ENCODE measurements around the gene ATP10A.
"Not testable (repeated sequence)": the region's sequence is repeated elsewhere in the genome, so short reads cannot be mapped to it uniquely, and the experiment has no call there.

ATP10A gene

GRCh38 chr15:25858952-25859760, 4.0 kb downstream of the ATP10A start:
- no peak for DNase-seq

- not testable (repeated sequence) for DNase-seq
Measured at GRCh38 chr15:25856059-25856458, 7.1 kb downstream of the ATP10A start.

GRCh38 chr15:25852661-25853524, 10.2 kb downstream of the ATP10A start:
- DNase-seq: no peak

- no peak for DNase-seq
Measured at GRCh38 chr15:25852027-25852426, 11.1 kb downstream of the ATP10A start.

GRCh38 chr15:25850154-25851111, 12.7 kb downstream of the ATP10A start:
- no peak for DNase-seq

- DNase-seq: no peak
Measured at GRCh38 chr15:25849157-25849921, 13.8 kb downstream of the ATP10A start.

- DNase-seq: no peak
Measured at GRCh38 chr15:25848784-25849156, 14.4 kb downstream of the ATP10A start.

- DNase-seq: no peak
Measured at GRCh38 chr15:25848325-25848724, 14.8 kb downstream of the ATP10A start.

GRCh38 chr15:25847051-25847450, 16.1 kb downstream of the ATP10A start:
- no peak for DNase-seq

- DNase-seq: no peak
Measured at GRCh38 chr15:25846377-25846776, 16.8 kb downstream of the ATP10A start.

- DNase-seq: no peak
Measured at GRCh38 chr15:25844981-25845680, 18.0 kb downstream of the ATP10A start.

GRCh38 chr15:25844542-25844941, 18.6 kb downstream of the ATP10A start:
- no peak for DNase-seq

GRCh38 chr15:25844076-25844475, 19.1 kb downstream of the ATP10A start:
- DNase-seq: no peak

- no peak for DNase-seq
Measured at GRCh38 chr15:25839638-25840156, 23.4 kb downstream of the ATP10A start.

- no peak for DNase-seq
Measured at GRCh38 chr15:25838871-25839195, 24.3 kb downstream of the ATP10A start.

GRCh38 chr15:25838191-25838870, 24.8 kb downstream of the ATP10A start:
- DNase-seq: no peak

GRCh38 chr15:25832158-25832557, 31.0 kb downstream of the ATP10A start:
- DNase-seq: no peak

GRCh38 chr15:25830844-25831451, 32.2 kb downstream of the ATP10A start:
- DNase-seq: no peak

- no peak for DNase-seq
Measured at GRCh38 chr15:25829073-25829472, 34.1 kb downstream of the ATP10A start.

GRCh38 chr15:25825207-25825606, 37.9 kb downstream of the ATP10A start:
- no peak for DNase-seq
